Eye (tissue), 1 donor: ENCODE data around the gene DGKG.

Source experiments
- DNase-seq: peaks from one replicate; pipeline ENCODE4 v3.0.0-alpha.2; 2015

The DGKG gene

GRCh38 chr3:186366206-186366605, 4.2 kb upstream of the DGKG start:
- DNase-seq, result no peak

- DNase-seq, result no peak
Measured at GRCh38 chr3:186365202-186365974, 3.4 kb upstream of the DGKG start.

GRCh38 chr3:186362988-186363387, 954 bp upstream of the DGKG start:
- DNase-seq, result no peak

- DNase-seq, result no peak
Measured at GRCh38 chr3:186362537-186362842, 456 bp upstream of the DGKG start.

GRCh38 chr3:186361246-186361761, 730 bp downstream of the DGKG start:
- peak; percentile 35 for DNase-seq

- peak; percentile 59 for DNase-seq
Measured at GRCh38 chr3:186360779-186361178, 1.3 kb downstream of the DGKG start.

- DNase-seq, result no peak
Measured at GRCh38 chr3:186359078-186359477, 3.0 kb downstream of the DGKG start.

GRCh38 chr3:186356152-186356551, 5.9 kb downstream of the DGKG start:
- no peak for DNase-seq

GRCh38 chr3:186354100-186354499, 7.9 kb downstream of the DGKG start:
- no peak for DNase-seq

- no peak for DNase-seq
Measured at GRCh38 chr3:186352369-186352768, 9.7 kb downstream of the DGKG start.

- DNase-seq, result no peak
Measured at GRCh38 chr3:186342197-186342596, 19.8 kb downstream of the DGKG start.

- DNase-seq, result no peak
Measured at GRCh38 chr3:186340204-186340603, 21.8 kb downstream of the DGKG start.

GRCh38 chr3:186339180-186339918, 22.7 kb downstream of the DGKG start:
- peak; percentile 7 for DNase-seq

- no peak for DNase-seq
Measured at GRCh38 chr3:186333256-186333655, 28.8 kb downstream of the DGKG start.

- DNase-seq, result no peak
Measured at GRCh38 chr3:186330772-186331460, 31.1 kb downstream of the DGKG start.

- no peak for DNase-seq
Measured at GRCh38 chr3:186329589-186329988, 32.4 kb downstream of the DGKG start.

GRCh38 chr3:186327912-186328487, 34.0 kb downstream of the DGKG start:
- DNase-seq, result no peak

- no peak for DNase-seq
Measured at GRCh38 chr3:186322761-186323160, 39.3 kb downstream of the DGKG start.

- no peak for DNase-seq
Measured at GRCh38 chr3:186321746-186322145, 40.3 kb downstream of the DGKG start.

GRCh38 chr3:186320862-186321568, 41.0 kb downstream of the DGKG start:
- DNase-seq, result peak; percentile 48

- DNase-seq, result no peak
Measured at GRCh38 chr3:186319945-186320344, 42.1 kb downstream of the DGKG start.

GRCh38 chr3:186318135-186318534, 43.9 kb downstream of the DGKG start:
- no peak for DNase-seq

GRCh38 chr3:186317478-186317877, 44.6 kb downstream of the DGKG start:
- no peak for DNase-seq
